Measurements from ENCODE around the gene HNRNPA3. TPM values are rescaled to one million over a fixed set of nuclear protein-coding genes. Genes with fewer than 3 reads are reported as not detected.

The HNRNPA3 gene
- total and polyA plus RNA-seq, 2 experiments from 2014 or later = 151 to 290 TPM

DNA sequence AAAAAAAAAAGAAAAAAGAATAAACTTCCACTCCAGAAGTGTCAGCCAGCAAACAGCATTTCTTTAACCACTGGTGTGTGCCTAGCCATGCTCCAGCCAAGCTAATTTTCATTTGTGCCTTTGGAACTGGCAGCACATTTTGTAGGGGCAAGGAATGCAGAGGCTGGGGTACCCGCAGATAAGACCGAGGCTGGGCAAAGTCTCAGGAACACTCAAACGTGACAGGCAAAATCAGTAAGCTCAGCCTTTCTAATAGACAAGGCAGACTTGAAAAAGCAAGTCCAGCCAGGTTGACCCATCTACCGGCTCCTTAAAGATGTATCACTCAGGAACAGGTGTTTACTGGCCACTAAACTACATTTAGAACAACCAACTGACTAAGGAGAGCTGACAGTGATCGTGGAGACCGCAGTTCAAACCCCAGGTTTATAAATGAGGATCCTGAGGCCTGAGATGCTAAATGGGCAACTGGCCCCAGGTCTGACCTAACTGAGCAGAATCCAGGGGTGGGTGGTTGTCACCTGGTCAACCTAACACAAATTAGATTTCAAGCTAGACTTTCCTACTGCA lies 35.2 kb downstream of the HNRNPA3 start (continued):
- TF ChIP-seq, protein P1, sequence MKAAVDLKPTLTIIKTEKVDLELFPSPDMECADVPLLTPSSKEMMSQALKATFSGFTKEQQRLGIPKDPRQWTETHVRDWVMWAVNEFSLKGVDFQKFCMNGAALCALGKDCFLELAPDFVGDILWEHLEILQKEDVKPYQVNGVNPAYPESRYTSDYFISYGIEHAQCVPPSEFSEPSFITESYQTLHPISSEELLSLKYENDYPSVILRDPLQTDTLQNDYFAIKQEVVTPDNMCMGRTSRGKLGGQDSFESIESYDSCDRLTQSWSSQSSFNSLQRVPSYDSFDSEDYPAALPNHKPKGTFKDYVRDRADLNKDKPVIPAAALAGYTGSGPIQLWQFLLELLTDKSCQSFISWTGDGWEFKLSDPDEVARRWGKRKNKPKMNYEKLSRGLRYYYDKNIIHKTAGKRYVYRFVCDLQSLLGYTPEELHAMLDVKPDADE (IDR thresholded peaks at IDR 0.05) = no peak
- TF ChIP-seq JUNB (IDR thresholded peaks at IDR 0.05; ENCODE audit: unreplicated experiment) = no peak

DNA sequence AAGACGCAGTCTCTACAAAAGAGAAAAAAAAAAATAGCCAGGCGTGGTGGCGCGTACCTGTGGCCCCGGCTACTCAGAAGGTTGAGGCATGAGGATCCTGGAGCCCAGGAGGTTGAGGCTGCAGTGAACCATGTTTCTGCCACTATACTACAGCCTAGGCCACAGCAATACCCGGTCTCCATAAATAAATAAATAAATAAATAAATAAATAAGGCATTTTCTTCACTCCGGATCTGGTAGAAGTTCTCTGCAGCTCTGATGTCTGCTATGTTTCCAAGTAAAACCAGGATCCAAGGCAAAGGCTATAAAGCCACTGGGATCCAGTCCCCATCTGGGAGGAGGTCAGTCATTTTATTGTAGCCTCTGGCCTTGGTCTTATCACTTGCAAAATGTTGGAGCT lies 36.4 kb downstream of the HNRNPA3 start:
- DNase-seq (ENCODE audit: low spot score) (no peak), ATAC-seq (no peak)
- peaks cover 28% of the 10 kb centered on the region for H3K4me1 ChIP-seq (ENCODE audit: insufficient read depth)
- H3K9me3 Mint-ChIP-seq = no peaks in the 10 kb centered on the region
- H3K79me2 ChIP-seq (replicated peaks; ENCODE audit: insufficient read depth) = peaks cover 98% of the 10 kb centered on the region
- no peaks in the 10 kb centered on the region for H3K9me2 ChIP-seq (ENCODE audit: insufficient read depth)
- no peak overlapping the region for H2AFZ ChIP-seq
- no peak overlapping the region for H3K4me3 Mint-ChIP-seq
- peaks cover 12% of the 10 kb centered on the region for H3K27me3 Mint-ChIP-seq (ENCODE audit: insufficient read depth, low read depth, poor library complexity)
- H3K4me2 ChIP-seq = no peak overlapping the region
- no peak overlapping the region for H3K27ac ChIP-seq (ENCODE audit: low read depth)
- H3K27ac Mint-ChIP-seq = no peak overlapping the region
- H3K4me1 Mint-ChIP-seq = peaks cover 58% of the 10 kb centered on the region
- H3F3A ChIP-seq (replicated peaks; ENCODE audit: low read depth) = no peaks in the 10 kb centered on the region
- H3K4me3 ChIP-seq = no peak overlapping the region
- H3K36me3 Mint-ChIP-seq (ENCODE audit: low read depth) = peaks cover 5% of the 10 kb centered on the region
- H4K20me1 ChIP-seq (replicated peaks; ENCODE audit: insufficient read depth) = peaks cover 45% of the 10 kb centered on the region
- H3K27me3 ChIP-seq (ENCODE audit: insufficient read depth) = no peaks in the 10 kb centered on the region
- TF ChIP-seq POLR2AphosphoS5 (IDR thresholded peaks at IDR 0.05; ENCODE audit: low read depth) (no peak), EZH2phosphoT487 (IDR thresholded peaks at IDR 0.05; ENCODE audit: unreplicated experiment) (no peak)
- H3K36me3 ChIP-seq (ENCODE audit: insufficient read depth) = no peaks in the 10 kb centered on the region

DNA sequence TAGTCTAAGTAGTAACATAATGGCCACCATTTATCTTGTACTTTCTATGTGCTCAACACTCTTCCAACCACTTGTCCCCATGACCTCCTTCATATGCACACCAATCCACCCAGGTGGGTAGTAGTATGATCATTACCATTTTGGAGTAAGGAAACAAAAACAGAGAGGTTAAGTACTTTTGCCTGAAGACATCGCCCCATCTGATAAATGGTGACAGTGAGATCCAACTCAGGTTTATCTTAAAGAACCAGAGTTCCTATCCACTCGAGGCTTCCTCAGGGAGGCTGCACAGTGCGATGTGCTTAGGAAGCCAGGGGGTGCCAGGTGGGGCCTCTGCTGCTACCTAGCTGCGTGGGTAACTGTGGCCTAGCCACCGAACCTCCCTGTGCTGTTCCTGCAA lies 37.9 kb downstream of the HNRNPA3 start:
- Histone ChIP-seq H3K36me3 (ENCODE audit: insufficient read depth) (no peaks in the 10 kb centered on the region), H3K79me2 (replicated peaks; ENCODE audit: insufficient read depth) (peaks cover 100% of the 10 kb centered on the region)
- H3K27ac Mint-ChIP-seq = no peak overlapping the region
- TF ChIP-seq, protein P2, sequence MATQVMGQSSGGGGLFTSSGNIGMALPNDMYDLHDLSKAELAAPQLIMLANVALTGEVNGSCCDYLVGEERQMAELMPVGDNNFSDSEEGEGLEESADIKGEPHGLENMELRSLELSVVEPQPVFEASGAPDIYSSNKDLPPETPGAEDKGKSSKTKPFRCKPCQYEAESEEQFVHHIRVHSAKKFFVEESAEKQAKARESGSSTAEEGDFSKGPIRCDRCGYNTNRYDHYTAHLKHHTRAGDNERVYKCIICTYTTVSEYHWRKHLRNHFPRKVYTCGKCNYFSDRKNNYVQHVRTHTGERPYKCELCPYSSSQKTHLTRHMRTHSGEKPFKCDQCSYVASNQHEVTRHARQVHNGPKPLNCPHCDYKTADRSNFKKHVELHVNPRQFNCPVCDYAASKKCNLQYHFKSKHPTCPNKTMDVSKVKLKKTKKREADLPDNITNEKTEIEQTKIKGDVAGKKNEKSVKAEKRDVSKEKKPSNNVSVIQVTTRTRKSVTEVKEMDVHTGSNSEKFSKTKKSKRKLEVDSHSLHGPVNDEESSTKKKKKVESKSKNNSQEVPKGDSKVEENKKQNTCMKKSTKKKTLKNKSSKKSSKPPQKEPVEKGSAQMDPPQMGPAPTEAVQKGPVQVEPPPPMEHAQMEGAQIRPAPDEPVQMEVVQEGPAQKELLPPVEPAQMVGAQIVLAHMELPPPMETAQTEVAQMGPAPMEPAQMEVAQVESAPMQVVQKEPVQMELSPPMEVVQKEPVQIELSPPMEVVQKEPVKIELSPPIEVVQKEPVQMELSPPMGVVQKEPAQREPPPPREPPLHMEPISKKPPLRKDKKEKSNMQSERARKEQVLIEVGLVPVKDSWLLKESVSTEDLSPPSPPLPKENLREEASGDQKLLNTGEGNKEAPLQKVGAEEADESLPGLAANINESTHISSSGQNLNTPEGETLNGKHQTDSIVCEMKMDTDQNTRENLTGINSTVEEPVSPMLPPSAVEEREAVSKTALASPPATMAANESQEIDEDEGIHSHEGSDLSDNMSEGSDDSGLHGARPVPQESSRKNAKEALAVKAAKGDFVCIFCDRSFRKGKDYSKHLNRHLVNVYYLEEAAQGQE (IDR thresholded peaks at IDR 0.05; ENCODE audit: unreplicated experiment) = no peak
- TF ChIP-seq, protein P3, sequence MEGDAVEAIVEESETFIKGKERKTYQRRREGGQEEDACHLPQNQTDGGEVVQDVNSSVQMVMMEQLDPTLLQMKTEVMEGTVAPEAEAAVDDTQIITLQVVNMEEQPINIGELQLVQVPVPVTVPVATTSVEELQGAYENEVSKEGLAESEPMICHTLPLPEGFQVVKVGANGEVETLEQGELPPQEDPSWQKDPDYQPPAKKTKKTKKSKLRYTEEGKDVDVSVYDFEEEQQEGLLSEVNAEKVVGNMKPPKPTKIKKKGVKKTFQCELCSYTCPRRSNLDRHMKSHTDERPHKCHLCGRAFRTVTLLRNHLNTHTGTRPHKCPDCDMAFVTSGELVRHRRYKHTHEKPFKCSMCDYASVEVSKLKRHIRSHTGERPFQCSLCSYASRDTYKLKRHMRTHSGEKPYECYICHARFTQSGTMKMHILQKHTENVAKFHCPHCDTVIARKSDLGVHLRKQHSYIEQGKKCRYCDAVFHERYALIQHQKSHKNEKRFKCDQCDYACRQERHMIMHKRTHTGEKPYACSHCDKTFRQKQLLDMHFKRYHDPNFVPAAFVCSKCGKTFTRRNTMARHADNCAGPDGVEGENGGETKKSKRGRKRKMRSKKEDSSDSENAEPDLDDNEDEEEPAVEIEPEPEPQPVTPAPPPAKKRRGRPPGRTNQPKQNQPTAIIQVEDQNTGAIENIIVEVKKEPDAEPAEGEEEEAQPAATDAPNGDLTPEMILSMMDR (conservative IDR thresholded peaks at IDR 0.05; ENCODE audit: low read depth in 2 of 2) = no peak
- TF ChIP-seq ZNF331 (CRISPR knock-in tag; IDR thresholded peaks at IDR 0.05; ENCODE audit: low read depth) (no peak), STAT1 (IDR thresholded peaks at IDR 0.05; ENCODE audit: unreplicated experiment) (no peak)

More for the DNA sequence above, 37.9 kb downstream of the HNRNPA3 start:
- no peaks in the 10 kb centered on the region for H3K9me3 Mint-ChIP-seq
- Histone ChIP-seq H2AFZ (no peak overlapping the region), H3K4me2 (no peak overlapping the region), H3K4me3 (no peak overlapping the region), H4K20me1 (replicated peaks; ENCODE audit: insufficient read depth) (peaks cover 46% of the 10 kb centered on the region), H3K4me1 (ENCODE audit: insufficient read depth) (peaks cover 35% of the 10 kb centered on the region), H3K27me3 (ENCODE audit: insufficient read depth) (no peaks in the 10 kb centered on the region), H3K27ac (ENCODE audit: low read depth) (no peak overlapping the region), H3F3A (replicated peaks; ENCODE audit: low read depth) (no peaks in the 10 kb centered on the region), H3K9me2 (ENCODE audit: insufficient read depth) (no peaks in the 10 kb centered on the region)
- ATAC-seq (no peak), DNase-seq (ENCODE audit: low spot score) (no peak)
- H3K4me3 Mint-ChIP-seq = no peak overlapping the region
- peaks cover 5% of the 10 kb centered on the region for H3K27me3 Mint-ChIP-seq (ENCODE audit: insufficient read depth, low read depth, poor library complexity)
- peaks cover 5% of the 10 kb centered on the region for H3K36me3 Mint-ChIP-seq (ENCODE audit: low read depth)
- H3K4me1 Mint-ChIP-seq = peaks cover 61% of the 10 kb centered on the region
